ENCODE data around the gene GRM1.

GRM1 gene

DNA sequence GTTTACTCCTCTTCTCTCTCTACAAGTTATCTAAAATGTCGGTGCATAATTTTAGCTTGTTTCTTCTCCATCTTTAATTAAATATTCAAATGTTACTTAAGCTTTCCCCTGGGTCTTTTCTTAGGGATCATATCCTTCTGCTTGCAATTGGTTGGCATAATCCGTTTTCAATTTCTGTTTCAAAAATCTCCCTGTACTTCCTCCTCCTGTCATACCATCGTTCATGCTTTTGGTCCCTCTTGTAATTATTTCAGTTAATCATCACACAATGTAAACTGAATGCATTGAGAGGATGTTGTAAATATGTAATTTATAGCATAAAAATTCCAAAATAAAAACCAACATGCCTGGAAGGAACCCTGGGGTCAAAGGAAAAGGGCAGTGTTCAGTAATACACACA, 325.6 kb downstream of the GRM1 start:
- Histone ChIP-seq H3K4me3 (no peak overlapping the region), H3K4me1 (no peaks in the 10 kb centered on the region), H3K27ac (no peak overlapping the region), H3K27me3 (no peaks in the 10 kb centered on the region), H3K36me3 (no peaks in the 10 kb centered on the region), H3K9me3 (no peaks in the 10 kb centered on the region)
- no peak for DNase-seq
- intact Hi-C loops (cut with DNase I; ENCODE audit: low total_unique reads), result no loop called here
- TF ChIP-seq, protein P1, sequence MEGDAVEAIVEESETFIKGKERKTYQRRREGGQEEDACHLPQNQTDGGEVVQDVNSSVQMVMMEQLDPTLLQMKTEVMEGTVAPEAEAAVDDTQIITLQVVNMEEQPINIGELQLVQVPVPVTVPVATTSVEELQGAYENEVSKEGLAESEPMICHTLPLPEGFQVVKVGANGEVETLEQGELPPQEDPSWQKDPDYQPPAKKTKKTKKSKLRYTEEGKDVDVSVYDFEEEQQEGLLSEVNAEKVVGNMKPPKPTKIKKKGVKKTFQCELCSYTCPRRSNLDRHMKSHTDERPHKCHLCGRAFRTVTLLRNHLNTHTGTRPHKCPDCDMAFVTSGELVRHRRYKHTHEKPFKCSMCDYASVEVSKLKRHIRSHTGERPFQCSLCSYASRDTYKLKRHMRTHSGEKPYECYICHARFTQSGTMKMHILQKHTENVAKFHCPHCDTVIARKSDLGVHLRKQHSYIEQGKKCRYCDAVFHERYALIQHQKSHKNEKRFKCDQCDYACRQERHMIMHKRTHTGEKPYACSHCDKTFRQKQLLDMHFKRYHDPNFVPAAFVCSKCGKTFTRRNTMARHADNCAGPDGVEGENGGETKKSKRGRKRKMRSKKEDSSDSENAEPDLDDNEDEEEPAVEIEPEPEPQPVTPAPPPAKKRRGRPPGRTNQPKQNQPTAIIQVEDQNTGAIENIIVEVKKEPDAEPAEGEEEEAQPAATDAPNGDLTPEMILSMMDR (IDR thresholded peaks at IDR 0.05), result no peak

DNA sequence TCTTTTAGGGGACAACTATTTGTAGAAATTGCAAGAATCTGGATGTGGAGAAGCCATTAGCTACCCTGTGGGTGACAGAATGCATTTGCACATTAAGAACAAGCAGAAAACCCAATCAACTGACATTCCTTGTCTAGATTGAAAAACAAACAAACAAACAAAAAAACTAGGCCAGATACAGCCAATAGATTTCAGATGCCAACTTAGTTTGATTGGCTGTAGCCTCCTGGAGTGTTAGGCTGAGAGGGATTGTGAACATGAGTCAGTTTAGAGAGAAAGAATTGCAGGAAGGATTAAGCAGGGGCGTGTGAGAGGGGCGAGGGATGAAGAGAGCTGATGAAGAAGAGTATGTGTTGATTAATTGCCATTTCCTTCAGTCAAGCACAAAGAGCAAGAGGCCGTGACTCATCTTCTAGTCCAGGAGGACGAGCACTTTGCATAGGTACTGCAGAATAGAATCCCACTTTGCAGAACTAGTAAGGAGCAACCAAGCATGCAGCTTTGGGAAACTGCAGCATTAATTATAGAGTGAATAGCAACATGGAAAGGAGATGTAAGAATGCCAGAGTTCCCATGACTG, 326.7 kb downstream of the GRM1 start:
- Histone ChIP-seq H3K4me1 (no peaks in the 10 kb centered on the region), H3K27ac (no peak overlapping the region), H3K4me3 (no peak overlapping the region), H3K27me3 (no peaks in the 10 kb centered on the region), H3K36me3 (no peaks in the 10 kb centered on the region), H3K9me3 (no peaks in the 10 kb centered on the region)
- DNase-seq, result no peak
- TF ChIP-seq, protein P1 (IDR thresholded peaks at IDR 0.05), result no peak
- intact Hi-C loops (cut with DNase I; ENCODE audit: low total_unique reads), result no loop called here

DNA sequence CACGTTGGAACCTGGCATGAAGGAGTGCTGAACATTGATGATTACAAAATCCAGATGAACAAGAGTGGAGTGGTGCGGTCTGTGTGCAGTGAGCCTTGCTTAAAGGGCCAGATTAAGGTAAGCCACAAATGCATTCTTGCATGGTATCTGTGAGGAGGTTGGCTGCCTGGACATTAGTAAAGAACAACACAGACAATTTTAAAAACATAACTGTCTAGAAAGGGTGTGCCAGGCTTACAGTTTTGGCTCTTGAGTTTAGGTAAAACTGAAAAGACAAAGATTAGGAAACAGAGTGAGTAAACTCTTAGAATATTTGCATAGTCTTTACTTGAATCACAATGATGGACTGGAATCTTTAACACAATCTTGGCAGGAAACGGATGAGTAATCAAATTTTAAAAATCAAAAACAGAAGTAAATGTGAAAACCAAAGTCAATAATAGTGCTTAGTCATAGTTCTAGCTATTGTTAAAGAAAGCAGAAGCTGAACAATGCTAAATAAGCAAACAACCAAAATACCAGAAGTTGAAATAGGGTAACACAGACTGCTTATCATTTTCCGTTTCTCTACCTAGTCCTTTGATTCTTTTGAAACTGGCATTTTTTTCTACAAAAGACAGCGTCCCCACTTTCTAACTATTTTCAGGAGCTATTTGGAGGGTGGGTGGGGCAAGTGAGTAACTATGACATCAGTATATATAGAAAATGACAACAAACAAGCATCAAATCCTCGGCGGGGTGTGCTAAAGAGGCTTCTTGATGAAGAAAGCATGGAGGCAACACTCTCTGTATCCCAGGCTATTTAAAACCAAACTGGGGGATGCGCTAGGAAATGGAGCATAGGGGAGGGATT, 328.9 kb downstream of the GRM1 start:
- no peak overlapping the region for H3K27ac ChIP-seq
- no peaks in the 10 kb centered on the region for H3K36me3 ChIP-seq
- TF ChIP-seq, protein P1 (IDR thresholded peaks at IDR 0.05), result no peak
- no peak overlapping the region for H3K4me3 ChIP-seq
- DNase-seq, result no peak
- no peaks in the 10 kb centered on the region for H3K27me3 ChIP-seq
- intact Hi-C loops (cut with DNase I; ENCODE audit: low total_unique reads), result no loop called here
- H3K4me1 ChIP-seq, result no peaks in the 10 kb centered on the region
- no peaks in the 10 kb centered on the region for H3K9me3 ChIP-seq

DNA sequence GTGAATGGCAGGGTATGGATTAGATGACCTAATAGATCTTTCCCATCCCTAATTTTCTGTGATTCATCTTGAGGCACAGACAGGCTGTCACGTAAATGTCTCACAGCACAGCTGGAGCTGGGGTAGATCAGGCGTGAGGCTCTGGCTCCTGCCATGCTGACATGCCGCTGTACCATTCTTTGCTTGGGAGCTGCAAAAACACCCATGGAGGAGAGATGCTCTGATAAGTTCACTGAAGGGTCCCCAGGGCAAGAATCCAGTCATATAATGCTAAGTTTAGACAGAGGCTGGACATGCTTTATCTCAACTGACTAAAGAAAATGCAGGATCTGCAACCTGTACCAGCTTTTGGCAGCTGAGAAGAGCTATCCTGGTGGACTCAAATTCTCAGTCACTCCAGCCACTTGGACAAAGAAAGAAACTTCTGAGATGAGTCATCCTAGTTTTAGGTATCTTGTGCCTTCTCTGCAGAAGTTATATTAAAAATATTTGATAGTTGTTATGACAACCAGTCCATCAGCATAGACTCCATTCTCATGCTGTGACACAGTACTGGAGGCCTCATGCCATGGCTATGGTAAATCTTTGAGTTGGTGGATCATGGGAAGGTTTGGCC, 329.7 kb downstream of the GRM1 start:
- Histone ChIP-seq H3K4me3 (no peak overlapping the region), H3K4me1 (no peaks in the 10 kb centered on the region), H3K36me3 (no peaks in the 10 kb centered on the region), H3K27me3 (no peaks in the 10 kb centered on the region), H3K27ac (no peak overlapping the region), H3K9me3 (no peaks in the 10 kb centered on the region)
- no peak for DNase-seq
- TF ChIP-seq, protein P1 (IDR thresholded peaks at IDR 0.05), result no peak
- intact Hi-C loops (cut with DNase I; ENCODE audit: low total_unique reads), result no loop called here

DNA sequence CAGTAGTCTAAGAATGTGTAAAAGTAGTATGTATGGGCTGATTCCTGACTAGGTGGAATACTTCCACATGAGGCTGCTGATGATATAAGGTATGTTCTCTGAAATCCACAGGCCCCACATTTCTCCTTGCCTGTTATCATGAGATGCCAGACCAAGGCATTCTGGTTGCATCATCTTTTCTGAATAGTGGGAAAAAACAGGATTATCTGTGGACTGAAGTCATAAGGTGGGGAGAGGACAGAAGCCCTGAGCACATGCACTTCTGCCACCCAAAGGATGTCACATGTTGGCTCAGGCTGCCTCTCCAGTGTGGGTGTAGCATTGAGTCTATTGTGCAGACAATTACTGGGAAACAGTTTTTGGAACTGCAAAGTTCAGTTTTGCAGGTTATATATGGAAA, 330.3 kb downstream of the GRM1 start:
- DNase-seq, result no peak
- no peak overlapping the region for H3K27ac ChIP-seq
- H3K4me3 ChIP-seq, result no peak overlapping the region
- H3K9me3 ChIP-seq, result no peaks in the 10 kb centered on the region
- TF ChIP-seq, protein P1 (IDR thresholded peaks at IDR 0.05), result no peak
- H3K27me3 ChIP-seq, result no peaks in the 10 kb centered on the region
- no peaks in the 10 kb centered on the region for H3K4me1 ChIP-seq
- H3K36me3 ChIP-seq, result no peaks in the 10 kb centered on the region
- intact Hi-C loops (cut with DNase I; ENCODE audit: low total_unique reads), result no loop called here

All from tibial artery (tissue), 4 donors.